ENCODE results near the gene CNPY1.
"Not testable (repeated sequence)": the region's sequence is repeated elsewhere in the genome, so short reads cannot be mapped to it uniquely, and the experiment has no call there.

CNPY1 gene

GRCh38 chr7:155531681-155532080, 14.7 kb downstream of the CNPY1 start:
- no peak for FAIRE-seq

DNA sequence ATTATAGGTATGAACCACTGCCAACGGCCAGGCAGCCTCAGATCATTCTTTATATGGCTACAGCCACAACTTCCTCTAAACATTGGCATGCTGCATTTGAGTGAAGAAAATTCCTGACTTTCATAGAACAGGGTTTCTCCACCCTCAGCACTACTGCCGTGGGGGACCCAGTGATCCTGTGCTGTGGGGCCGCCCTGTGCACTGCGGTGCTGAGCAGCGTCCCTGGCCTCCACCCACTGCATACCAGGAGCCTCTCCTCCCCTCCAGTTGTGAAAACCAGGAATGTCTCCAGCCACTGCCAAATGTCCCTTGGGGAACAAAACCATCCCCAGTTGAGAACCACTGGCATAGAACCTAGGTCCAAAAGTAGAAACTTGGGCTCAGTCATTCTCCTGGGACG, 15.8 kb downstream of the CNPY1 start:
- FAIRE-seq = no peak

DNA sequence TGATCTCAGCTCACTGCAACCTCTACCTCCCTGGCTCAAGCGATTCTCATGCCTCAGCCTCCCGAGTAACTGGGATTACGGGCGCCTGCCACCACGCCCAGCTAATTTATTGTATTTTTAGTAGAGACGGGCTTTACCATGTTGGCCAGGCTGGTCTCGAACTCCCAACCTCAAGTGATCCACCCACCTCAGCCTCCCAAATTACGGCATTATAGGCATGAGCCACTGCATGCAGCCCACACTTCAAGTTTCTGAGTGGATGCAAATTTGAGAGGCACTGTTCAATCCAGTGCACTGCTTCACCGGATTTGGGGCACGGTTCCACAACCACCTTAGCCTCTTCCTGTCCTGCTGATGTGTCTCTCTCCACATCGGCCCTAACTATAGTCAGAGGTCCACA, 16.5 kb downstream of the CNPY1 start:
- no peak for FAIRE-seq

- no peak for FAIRE-seq
Measured at GRCh38 chr7:155529346-155529745, 17.0 kb downstream of the CNPY1 start.

- no peak for FAIRE-seq
Measured at GRCh38 chr7:155527664-155528063, 18.7 kb downstream of the CNPY1 start.

DNA sequence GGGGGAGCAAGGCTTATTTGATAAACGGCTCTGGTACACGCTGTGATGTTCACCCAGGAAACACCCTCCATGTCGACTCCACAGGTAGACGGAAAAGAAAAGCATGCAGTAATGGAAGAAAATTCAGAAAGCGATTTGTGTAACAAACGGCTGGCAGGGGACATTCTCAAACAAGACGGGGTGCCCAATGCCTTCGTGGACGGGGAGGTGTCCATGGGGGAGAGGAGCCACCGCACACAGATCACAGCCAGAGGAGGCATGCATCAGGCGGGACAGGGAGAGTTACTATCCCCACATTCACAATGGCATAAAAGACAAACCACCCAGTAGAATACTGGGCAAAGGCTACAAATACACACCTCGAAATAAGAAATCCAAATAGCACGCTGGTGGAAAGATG, 20.1 kb downstream of the CNPY1 start:
- no peak for FAIRE-seq

DNA sequence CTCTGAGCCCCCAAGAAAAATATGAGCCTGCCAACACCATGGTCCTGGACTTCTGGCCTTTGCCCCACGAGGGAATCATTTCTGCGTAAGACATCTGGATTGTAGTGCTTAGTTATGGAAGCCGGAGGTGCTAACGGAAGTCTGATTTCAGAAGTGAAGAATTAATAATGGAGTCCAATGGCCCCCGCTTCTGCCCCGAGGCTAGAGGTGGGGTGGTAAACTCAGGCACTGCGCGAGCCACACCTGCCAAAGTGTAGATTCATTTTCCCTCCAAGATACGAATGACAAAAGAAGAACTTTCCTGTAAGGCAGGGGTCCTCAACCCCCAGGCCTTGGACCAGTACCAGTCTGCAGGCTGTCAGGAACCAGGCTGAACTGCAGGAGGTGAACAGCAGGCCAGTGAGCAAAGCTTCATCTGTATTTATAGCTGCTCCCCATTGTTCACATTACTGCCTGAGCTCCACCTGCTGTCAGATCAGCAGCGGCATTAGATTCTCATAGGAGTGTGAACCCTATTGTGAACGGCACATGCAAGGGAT, 22.3 kb downstream of the CNPY1 start:
- FAIRE-seq = no peak

GRCh38 chr7:155523168-155523675, 23.1 kb downstream of the CNPY1 start:
- FAIRE-seq = no peak

DNA sequence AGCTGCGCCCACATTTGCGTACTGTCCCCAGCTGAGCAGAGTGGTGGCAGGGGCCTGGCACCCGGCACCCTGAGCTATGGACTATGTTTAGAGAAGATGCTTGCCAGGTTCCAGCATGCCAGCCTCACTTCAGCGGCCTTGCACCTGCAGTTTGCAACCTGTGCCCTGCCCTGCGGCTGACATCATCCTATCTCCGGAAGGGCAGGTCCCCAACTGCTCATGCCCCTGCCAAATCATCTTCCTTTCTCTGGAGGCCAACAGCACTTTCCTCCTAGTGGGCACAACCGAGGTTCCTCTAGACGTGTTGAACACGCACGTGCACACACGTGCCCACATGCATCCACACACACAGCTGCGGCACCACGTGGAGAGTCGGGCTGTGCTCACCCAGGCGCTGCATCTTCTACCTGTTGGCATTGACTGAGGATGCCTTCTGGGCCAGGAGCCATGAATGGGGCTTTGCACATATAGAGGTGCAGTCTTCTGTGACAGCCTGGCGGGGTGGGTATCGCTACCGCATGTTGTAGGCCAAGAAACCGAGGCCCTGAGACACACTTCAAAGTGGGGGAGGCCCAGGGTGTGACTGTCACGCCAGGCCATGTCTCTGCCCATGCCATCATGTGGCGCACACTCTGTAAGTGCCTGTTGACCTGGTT, 24.5 kb downstream of the CNPY1 start:
- no peak for FAIRE-seq

- no peak for FAIRE-seq
Measured at GRCh38 chr7:155521007-155521742, 25.2 kb downstream of the CNPY1 start.

DNA sequence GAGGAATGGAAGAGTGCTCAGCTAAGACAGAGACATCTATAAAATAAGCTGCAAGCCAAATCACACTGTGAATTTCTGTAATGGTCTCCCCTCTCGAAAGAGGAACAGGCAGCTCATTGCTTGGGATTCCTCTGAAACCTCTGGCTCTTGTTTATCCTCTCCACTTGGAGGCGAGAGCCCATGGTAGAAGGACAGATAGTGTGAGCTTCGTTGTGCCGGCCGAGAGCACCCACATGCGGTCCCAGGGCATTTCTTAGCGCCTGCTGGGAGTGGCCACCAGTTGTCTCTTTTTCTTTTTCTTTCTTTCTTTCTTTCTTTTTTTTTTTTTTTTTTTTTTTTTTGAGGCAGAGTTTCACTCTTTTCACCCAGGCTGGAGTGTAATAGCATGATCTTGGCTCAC, 26.2 kb downstream of the CNPY1 start:
- FAIRE-seq = no peak

GRCh38 chr7:155519358-155519757, 27.0 kb downstream of the CNPY1 start:
- not testable (repeated sequence) for FAIRE-seq

DNA sequence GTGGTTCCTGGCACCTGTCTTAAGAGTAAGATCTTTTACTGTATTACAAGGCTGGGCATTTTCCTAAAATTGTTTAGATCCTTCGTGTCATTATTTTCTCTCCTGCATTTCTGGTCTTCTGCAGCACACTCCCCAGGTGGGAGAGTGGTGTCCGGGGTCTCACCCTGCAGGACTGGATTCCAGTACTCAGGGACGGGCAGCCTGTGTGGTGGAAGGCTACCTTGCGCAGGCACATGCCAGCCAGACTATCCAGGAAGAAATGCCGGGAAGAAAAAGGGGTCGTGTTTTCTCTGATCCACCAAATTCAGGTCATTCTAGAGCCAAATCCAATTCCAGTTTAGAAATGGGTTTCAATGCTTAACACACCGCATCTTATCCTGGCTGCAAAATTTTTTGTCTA, 27.7 kb downstream of the CNPY1 start:
- FAIRE-seq = no peak

- no peak for FAIRE-seq
Measured at GRCh38 chr7:155517969-155518368, 28.4 kb downstream of the CNPY1 start.

- no peak for FAIRE-seq
Measured at GRCh38 chr7:155517452-155517851, 28.9 kb downstream of the CNPY1 start.

DNA sequence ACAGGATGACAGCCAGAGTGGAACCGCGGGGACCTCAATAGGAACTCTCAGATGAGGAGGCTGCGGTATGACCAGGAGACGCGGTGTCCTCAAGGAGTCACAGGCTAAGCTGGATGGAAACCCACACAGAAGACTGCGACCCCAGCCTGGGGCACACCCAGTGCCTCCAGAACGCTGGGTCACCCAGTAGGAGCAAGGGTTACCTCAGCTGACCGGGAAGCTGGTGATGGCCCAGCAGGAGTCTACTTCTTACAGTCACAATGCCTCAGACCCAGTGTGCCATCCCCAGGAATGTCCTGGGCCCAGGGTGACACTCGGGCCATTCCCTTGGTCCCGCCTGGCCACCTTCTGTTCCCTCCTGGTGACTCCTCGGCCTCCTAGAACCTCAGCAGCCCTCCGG, 29.9 kb downstream of the CNPY1 start:
- no peak for FAIRE-seq

GRCh38 chr7:155515318-155515717, 31.0 kb downstream of the CNPY1 start:
- no peak for FAIRE-seq

DNA sequence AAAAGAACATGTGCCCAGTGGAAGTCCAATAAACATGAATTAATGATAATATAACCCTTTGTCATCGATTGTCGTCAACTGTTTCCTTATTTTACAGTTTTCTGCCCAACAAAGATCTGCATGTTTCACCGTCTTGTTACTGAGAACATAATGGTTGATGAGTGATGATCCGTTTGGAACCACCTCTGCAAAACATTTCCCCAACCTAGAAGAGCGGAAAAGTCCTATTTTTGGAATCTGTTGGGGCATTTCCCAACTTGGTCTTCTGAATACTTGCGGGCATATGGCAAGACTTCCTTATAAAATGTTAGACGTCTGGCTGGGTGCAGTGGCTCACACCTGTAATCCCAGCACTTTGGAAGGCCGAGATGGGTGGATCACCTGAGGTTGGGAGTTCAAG, 32.1 kb downstream of the CNPY1 start:
- FAIRE-seq = no peak

DNA sequence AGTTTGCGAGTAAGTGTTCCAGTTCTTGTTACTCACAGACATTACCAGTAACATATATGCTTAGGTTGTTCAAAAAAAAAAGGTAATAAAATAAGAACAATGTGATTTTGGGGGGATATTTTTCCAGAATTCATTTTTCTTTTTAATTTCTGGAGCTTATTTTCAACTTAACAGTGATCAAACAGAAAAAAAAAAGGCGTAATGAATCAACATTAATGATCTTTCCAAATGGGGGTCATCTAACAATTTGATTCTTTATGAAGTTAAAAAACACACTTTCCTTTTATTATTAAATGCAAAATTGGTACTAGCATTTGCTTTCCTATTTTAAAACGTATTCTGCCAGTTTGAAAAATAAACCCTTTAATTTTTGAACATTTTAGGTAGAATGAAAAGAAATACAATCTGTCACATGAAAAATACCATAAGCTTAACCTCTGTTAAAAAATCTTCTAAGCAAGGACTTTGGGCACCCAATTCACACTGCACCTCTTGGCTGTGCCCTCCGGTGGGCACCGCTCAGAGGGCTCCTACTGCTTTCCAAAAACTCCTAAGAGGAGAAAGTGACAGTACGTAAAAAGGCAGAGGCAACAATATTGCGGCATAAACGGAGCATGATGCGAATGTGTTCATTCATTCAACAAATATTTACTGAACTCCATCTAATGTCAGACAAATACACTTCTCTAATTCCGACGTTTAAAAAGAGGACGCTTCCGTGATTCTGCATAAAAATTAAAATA, 32.6 kb downstream of the CNPY1 start:
- FAIRE-seq = no peak

GRCh38 chr7:155512246-155512887, 34.0 kb downstream of the CNPY1 start:
- FAIRE-seq = no peak

DNA sequence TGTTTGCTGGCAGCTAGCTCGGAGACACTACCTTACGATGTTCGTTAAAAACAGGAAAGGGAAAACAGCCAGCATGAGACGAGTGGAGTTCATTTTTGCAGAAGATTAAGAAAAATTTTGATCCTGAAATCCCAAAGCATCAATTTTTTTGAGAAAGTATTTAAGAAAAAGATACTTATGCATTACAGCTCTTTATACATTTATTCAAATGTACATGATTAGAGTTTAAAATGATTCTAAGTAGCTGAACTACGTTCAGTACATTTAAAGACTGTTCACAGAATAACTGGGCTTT, 34.7 kb downstream of the CNPY1 start:
- FAIRE-seq = no peak

- no peak for FAIRE-seq
Measured at GRCh38 chr7:155510975-155511701, 35.2 kb downstream of the CNPY1 start.
